ENCODE results near the gene CXCL14.

CXCL14 gene

DNA sequence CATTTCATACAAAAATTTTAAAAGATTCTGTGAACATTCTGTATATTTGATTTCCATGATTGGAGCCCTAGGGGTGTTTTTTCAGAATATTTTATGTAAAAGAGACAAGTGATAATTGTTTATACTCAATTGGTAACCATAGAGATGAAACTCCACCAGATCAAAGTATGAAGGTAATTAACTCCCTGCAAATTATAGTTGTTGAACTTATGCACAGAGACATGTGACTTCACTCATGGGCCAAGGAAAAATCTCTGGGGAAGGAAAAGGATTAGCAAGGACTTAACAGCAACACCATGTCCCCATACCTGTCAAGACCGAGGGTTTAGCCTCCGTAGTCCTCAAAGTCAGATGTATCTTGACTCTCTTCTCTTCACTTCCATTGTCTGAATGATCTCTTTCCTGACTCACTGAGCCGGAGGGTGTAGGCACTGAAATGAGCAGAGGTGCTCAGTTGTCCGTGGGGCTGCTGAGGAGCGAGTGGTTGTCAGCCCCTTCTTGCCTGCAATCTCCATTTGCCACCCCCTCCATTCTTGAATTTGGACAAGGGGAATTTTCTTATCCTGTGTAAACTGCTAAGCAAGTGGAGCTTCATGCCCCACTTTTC lies 17.5 kb upstream of the CXCL14 start:
- no peak for DNase-seq

DNA sequence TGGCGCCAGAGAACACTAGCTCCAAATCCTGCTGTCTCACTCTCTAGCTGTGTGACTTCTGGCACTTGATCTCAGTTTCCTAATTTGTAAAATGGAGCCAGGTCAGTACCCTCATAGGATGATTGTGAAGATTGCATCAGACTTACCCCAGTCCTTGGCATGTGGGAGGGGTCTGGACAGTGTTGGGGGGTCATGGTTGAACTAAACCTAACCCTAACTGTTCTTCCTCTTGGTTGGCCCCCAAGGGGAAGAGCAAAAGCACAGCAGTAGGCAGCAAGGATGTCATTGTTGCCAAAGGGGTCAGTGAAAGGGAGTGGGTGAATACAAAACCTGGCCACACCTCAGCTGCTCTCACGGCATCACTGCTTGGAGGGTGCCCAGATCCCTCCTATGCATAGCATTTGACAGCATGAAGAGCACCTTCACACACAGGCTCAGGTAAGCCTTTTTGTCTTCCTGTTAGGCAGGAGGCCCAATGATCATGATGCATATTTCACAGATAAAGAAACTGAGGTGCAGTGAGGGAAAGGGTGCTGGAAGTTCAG lies 15.7 kb upstream of the CXCL14 start:
- no peak for DNase-seq

DNA sequence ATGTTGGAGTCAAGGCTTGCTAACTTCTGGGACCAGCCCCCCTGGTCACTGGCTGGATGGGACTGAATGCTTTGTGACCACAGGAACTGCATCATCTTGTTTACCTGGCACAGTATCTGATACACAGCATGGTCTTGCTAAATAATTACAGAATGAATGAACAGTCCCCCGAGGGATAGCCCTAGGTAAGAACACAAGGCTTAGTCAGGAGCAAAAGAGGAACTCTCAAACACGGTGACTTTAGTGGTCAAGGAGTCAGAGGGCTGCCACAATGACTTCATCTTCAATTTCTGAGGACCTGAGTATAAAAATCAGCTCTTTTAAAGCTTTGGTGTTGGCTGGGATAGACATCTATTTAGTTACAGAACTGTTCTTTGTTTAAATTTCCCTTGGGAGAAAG lies 15.1 kb upstream of the CXCL14 start:
- no peak for DNase-seq

DNA sequence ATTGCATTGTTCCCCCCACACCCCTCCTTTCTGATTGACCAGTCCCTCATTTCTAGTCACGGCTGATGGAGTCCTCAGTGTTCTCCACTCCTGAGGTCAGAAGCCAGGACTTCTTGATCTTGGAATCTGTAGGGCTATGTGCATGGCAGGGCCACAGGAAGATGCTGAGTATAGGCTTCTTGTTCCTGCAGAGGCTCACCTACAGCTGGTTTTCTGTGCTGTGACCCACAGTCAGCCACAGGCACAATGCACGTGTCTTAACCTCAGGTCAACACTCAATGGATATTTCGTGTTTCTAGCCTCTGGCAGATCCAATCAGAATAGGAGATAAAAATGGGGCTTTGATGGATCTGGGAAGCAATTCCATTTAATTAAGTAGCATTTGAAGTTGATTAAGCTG lies 14.3 kb upstream of the CXCL14 start:
- DNase-seq: no peak

DNA sequence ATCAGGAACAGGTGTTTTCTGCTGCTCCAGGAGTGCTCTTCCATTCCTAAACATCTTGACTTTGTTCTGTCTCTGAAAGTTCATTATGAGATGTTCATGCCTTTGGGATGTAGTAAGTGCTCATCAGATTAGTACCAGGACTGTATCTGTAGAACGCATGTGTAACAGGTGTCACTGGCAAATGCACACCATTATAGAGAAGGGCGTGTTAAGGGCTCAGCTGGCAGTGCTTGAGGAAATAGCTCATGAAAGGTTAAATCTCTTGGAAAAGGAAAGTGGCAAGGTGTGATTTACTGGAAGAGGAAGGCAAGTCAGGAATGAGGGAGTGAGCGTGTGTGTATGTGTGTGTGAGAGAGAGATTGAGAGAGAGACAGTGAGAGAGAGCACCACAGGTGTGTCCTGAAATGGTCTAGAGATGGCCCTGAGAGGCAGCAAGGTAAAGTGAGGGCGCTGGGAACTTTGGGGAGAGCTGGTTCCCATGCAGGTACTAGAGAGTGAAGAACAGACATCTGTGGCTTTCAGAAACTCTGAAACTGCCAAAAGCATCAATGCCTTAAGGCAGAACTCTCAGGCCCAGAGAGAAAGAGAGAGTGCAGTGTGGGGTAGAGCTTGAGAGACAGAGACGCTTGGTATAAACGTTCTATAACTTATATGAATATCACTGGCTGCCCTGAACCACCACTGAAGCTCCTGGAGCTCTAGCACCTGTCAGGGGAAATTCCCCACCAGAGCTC lies 13.7 kb upstream of the CXCL14 start:
- no peak for DNase-seq

DNA sequence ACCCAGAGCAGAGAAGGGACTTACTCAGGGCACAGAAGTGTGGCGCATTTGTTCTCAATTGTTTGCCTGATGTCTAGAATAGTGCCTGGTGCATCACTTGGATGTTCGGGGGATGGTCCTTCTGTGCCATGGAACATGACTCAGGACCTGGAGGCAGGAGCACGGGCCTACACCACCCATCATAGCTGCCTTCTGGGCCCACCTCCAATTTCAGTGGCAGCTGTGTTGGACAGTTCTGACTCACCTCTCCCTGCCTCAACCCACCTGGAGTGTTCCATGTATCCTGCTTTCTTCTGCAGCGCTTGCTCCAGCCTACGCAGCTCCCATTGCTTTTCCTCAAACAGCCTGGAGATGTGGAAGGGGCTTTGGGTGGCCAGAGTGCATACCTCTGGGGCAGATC lies 12.5 kb upstream of the CXCL14 start:
- DNase-seq: no peak

DNA sequence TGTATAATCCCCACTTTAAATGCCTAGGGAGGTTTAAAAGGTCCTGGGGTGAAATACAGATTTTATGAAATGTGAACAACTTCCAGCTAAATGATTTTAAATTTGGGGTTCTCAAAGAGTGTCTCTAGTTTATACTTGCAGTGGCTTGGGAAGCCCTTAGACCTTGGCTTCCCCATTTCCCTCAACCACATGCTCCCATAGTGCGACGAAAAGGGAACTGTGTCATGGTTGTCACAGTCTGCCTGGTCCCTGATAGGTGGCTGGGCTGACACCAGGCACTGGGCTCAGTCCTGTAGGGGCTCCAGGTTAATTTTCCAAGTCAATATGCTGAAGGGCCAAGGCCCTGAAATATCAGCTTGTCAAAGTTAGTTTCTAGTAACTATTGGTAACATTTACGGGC lies 10.4 kb upstream of the CXCL14 start:
- no peak for DNase-seq

DNA sequence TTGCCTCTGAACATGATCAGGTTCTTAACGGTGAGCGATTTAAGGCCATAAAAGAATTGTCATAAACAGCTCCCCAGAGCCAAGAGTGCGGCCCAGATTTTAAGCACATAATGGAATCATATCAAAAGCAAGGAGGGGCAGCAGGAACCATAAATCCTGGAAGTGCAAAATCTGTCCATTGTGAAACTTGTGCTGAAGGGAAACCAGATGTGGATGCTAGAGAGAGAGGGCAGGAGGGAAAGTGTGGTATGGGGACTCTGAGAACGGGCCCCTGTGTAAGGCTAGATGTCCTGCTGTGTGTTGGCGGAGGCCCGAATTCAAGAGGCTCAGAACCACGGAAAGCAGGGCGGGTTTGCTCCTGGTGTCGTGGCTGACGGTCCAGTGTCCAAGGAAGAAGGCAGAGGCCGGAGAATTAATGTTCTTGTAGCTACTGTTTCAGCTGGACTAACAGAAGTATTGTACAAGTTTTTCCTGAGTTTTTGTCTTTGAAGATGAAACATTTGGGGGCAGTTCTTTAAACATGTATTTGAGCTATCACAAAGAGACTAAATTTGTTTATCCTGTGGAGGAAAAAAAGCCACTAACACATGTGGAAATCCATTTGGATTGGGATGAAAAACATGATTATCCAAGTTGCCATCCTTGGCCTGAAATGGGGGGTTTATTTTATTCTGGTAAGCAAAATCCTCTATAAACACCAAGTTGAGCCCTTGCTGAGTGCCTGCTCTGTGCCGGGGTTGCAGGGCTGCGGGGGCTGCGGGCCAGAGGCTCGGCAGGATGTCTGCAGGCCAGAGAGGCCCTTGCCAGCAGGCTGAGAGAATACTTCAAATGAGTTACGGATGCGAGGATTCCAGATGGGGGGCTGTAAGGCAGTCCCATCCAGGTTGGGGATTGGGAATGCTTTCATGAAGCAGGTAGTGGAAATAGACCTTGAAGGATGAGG lies 9.2 kb upstream of the CXCL14 start:
- DNase-seq: no peak

DNA sequence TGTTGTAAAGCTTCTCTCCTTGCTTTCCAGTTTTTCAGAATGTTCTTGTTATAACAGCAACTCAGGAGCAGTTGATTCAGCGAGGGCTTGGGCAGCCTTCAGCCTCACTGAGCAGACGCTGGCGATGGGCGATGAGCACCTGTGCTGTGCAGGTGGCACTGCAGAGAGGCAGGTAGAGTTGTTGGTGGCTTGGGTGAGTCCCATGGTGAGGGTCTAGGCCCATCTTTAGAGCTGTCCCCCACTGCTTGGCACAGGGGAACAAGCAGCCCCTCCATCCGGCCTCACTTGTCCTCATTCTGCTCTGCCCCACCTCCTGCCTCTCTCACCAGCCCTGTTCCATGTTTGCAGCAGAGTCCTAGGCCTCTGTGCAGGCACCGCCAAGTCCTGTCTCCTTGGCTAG lies 6.1 kb upstream of the CXCL14 start:
- DNase-seq: no peak

DNA sequence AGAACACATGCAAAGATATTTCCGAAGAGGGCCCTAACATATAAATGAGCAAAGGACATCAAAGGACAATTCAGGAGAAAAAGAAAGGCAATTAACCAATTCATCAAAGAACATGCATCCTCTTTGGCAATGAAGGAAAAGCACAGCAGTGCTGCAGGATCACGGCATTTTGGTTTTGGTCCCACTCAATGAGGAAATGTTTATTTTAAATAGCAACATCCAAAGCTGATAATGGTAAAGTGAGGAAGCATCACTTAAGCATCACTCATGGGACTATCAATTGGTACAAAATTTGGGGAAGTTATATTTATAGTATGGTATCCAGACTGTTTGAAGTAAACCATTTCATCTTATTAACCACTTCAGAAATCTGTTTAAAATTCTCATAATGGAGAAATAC lies 5.5 kb upstream of the CXCL14 start:
- DNase-seq: no peak

DNA sequence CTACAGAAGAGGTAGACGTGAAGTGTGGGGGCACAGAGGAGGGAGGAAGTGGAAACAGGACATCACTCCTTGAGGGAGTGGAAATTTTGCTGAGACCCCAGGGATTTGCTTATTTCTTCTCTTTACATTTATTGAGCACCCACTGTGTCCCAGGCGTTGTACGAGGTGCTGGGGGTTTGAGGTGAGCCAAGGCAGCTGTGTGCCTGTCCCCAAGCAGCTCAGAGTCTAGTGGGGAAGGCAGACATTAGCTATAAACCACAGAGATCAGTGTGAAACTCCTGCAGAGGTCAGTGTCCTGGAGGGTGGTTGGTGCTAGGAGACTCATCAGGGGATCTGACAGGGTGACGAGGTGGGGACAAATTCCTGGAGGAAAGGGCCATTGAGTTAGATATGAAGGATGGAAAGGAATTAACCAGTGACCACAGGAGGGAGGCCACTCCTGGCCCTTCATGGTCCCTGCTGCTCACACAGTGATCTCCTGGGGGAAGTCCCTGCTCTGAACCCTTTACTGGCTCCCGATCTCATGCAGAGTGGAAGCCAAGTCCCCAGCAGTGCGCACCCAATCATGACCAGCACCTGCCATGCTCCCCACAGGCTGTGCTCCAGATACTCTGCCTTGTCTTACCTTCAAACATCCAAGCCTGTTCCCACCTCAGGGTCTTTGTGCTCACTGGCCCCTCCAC lies 3.4 kb upstream of the CXCL14 start:
- no peak for DNase-seq

DNA sequence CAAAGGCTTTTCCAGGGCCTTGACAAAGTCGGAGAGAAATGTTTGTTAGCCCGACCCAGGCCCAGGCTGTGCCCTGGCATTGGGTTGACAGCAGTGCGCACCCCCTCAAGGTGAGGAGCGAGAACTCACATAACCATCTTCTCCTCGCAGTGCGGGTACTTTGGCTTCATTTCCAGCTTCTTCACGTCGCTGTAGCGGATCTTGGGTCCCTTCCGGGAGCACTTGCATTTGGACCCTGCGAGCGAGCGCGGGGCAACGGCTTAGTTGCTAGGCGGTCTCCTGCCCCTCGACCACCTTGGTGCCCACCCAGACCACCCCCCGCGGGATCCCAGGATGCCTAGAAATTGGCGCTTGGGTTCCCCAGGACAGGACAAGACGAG lies 496 bp downstream of the CXCL14 start:
- no peak for DNase-seq

DNA sequence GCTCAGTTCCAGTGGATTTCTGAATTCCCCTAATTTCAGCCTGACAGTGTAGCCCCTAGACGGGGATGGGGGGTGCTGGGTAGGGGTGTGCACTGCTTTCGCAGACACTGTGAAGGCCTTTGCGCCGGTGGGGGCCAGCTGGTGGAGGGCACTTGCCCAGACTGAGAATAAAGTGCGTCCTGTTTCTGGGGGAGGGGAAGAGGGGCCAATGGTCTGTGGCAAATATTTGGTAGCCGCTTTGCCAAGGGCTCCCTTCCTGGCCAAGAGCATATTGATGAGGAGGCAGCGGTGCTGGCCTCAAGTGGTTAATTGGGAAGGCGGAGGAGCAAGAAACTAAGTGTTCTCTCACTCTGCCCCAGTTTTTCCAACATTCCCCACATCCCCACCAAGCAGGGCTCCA lies 1.4 kb downstream of the CXCL14 start:
- no peak for DNase-seq

DNA sequence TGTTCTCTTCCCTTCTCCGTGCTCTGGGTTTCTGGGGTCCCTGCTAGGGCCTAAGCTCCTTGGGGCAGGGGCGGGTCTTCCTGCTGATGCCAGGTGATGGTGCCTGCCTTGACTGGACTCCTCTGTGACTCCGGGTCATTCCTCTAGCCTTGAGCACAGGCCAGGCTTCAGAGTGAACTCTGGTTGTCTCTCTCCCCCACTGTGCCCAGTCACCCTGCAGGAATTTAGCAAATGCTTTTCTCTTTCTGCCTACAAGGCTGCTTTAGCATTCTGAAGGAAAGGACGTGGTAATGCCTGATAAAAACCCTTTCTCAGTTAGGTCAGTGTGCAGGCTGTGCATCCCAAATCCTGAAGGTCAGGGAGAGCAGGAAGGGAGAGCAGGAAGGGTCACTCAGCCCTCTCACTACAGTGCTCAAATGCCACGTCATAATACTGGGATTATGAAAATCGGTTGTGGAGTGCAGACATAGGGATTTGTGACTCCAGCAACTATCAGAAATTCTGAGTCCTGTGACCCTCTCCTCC lies 2.7 kb downstream of the CXCL14 start:
- DNase-seq: no peak

DNA sequence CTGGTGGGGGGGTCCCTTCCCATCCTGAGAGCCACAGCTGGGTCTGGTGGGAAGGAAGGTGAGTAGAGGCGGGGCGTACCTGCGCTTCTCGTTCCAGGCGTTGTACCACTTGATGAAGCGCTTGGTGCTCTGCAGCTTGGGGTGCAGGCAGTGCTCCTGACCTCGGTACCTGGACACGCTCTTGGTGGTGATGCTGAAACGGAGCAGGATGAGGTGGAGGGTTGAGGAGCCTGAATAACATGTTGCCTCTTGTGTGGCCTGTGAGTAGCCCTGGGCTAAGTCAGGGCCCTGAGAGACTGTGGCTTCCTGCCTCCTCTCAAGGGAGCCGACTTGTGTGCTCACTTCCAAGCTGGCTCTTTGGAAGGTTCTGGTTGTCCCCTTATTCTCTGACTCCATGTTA lies 4.3 kb downstream of the CXCL14 start:
- DNase-seq: no peak

DNA sequence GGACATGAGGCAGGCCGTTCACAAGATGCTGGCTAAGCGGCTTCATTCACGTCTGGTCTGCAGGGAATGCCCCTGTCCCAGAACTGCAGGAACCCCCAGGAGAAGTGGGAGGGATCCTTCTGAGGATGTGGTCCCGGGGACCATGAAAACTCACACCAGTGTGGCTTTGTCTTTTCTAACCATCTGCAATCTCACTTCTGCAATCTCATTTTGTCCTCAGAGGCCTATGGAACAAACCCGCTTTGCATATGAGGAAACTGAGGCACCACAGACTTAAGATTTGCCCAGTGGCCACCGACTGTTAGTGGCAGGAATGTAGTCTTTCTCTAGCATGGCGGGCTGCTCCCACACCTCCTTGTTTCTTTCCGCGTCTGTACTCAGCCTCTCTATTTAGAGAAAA lies 6.9 kb downstream of the CXCL14 start:
- no peak for DNase-seq

DNA sequence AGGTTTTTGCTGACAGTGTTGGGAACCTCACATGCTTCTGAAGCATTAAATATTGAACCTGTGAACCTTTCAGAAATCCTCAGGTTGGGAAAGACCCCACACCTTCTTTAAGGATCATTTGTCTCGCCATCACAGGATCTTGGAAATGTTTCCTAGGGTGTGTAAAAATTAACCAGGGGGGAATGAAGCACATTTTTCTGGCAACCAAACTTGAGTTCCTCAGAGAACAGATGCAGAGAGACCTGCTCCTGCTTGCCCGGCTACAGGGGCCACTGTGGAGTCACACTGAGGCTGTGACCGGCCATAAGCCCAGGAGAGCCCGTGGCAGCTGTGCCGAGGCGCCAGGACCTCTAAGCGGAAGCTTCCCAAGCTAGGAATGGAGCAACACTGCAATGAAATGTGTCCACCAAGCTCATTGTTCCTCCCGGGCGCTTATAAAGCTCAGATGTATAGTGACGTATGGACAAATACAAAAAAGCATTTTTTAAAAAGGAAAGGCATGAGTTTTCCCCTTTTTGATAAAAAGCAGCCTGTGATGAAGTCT lies 7.7 kb downstream of the CXCL14 start:
- DNase-seq: no peak

DNA sequence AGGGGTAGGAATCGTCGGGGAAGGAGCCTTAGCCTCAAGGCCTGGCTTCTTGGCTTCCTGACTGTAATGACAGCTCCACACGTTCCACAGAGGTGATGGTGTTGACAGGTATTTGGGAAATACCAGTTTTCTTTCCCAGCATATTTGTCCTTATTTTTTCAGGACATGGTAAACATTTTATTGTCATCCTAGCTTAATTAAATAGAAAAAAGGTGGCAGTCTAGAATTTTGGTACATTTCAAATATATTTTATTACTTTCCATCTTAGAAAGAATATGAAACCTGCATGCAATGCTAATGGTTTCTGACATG lies 8.4 kb downstream of the CXCL14 start:
- no peak for DNase-seq

DNA sequence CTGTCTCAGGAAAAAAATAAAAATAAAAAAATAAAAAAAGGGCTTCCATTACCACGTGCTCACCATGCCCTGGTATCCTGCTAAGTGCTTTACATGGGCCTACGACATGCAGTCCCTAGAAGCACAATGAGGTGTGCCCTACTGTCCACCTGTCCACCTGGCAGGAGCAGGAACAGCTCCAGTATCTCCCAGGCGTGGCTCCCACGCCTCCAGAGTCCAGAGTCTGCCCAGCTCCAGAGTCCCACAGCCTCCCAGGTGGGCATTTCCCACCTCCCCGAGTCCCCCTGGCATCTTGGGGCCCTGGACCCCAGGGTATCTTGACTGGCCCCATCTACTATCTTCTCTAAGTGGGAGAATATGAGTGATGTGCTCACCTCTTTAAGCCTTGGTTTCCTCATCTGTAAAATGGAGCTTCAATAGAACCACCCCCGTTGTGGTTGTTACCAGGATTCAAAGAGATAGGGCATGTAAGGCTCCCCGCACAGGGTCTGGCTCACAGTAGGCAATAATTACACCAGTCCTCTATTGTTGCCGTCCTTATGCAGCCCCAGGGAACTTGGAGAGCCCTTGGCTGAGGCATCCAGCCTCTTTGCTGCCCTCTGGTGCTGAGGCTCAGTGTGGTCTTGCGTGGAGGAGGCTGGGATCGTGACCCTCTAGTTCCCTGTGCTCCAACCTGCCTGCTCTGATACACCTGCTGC lies 8.9 kb downstream of the CXCL14 start:
- DNase-seq: peak; percentile 35

DNA sequence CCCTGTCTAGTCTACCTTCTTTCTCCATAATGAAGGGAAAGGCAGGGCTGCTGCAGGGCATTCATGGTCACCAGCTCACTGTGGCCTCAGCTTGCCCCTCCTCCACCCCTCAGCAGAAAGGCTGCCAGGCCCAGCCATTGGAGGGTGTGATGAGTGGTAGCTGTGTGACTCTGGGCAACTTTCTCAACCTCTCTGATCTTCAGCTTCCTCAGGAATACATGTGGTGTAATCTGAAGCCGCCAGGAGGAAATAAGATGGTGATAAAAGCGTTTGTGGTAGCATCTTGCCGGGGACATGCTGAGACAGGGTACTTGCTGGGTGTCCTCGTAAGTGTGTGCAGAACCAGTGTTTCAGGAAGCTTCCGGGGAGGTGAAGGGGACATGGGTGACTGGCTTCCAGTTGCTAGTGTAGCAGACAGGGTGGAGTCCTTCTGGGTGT lies 9.8 kb downstream of the CXCL14 start:
- DNase-seq: no peak

DNA sequence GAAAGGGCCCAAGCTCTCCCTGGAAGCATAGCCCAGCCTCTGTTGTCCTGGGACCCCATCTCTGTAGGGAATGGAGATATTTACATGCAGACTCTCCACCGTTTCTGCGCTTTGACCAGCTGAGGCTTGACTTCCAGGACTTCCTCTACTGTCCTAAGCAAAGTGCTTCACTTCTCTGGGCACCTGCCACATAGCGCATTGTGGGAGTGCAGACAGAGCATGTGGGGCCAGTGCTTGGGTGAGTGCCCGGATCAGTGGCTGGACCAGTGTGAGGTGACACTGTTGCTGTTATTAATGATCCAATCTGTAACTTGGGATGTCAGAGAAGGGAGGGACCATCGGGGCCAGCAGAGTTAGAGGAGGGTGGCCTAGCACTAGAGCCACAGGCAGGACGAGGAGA lies 10.5 kb downstream of the CXCL14 start:
- DNase-seq: no peak

DNA sequence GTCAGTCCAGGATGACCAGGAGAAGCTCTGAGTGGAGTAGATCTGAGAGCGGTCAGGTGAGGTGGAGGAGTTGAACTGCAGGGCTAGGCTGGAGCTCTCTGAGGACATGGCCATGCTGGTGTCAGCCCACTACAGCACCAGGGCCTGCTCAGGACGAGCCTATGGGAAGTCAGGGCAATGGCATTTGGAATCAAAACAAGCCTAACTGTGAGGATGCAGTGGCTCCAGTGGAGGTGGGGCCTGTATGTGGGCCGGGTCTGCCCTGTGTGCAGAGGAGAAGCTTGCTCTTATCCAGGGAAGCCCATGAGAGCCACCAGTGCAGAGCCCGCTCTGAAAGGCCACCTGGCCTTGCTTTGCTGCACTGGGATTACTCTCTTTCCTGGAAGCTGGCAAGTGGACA lies 11.1 kb downstream of the CXCL14 start:
- DNase-seq: no peak

Measured in NCI-H1092 (cell line).